Hematopoietic multipotent progenitor cell treated with erythropoietin and hydrocortisone succinate and interleukin-3 and kit ligand, for 17 days (in vitro differentiated cells): Measurements from ENCODE around the gene SPACA7.

ENCODE experiments used
- DNase-seq: peaks from one replicate; pipeline ENCODE4 v3.0.0-alpha.2; 2015; ENCODE audit warnings: low spot score

Gene SPACA7

GRCh38 chr13:112447761-112448603, 71.8 kb downstream of the SPACA7 start:
- DNase-seq, result no peak

DNA sequence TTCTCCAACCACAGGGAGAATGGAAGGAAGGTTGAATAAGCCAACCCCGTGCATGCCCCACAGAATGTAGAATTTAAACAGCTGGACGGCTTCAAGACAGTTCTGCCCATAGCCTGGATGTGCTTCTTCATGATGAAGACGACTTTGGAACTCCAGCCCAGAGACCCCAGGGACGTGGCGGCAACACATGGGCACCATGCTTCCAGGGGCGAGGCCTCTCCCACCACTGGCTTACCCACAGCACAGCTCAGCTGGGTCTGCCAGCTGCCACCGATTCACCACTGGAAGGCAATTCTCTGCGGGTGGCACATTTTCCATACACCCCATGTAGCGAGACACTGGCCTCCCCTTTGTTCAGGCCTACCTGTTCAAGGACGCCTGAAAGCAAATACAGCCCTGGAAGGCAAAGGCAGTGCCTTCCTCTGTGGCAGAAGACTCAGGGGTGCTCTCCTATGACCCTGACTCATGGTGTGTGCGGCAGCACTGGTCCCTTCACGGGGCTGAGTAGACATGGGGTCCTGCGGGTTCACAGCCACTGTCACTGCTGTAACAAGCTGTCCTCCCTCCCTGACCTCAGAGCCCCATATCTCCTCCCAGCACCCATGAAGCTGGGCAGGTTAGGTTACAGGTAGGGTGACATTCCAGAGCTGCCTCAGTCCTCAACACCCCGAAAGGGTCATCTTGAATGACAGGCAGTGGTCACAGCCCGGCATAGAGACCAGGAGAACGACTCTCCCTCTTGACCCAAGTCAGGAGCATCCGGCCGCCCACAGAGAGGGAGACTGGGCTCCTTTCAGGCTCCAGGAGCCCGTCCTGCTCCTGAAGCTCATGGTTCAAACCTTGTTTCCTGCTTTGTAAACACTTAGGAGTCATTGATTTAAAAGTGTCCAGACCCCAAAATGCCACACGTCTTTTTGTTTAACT, 72.7 kb downstream of the SPACA7 start:
- no peak for DNase-seq

- DNase-seq, result no peak
Measured at GRCh38 chr13:112449545-112449930, 73.4 kb downstream of the SPACA7 start.

DNA sequence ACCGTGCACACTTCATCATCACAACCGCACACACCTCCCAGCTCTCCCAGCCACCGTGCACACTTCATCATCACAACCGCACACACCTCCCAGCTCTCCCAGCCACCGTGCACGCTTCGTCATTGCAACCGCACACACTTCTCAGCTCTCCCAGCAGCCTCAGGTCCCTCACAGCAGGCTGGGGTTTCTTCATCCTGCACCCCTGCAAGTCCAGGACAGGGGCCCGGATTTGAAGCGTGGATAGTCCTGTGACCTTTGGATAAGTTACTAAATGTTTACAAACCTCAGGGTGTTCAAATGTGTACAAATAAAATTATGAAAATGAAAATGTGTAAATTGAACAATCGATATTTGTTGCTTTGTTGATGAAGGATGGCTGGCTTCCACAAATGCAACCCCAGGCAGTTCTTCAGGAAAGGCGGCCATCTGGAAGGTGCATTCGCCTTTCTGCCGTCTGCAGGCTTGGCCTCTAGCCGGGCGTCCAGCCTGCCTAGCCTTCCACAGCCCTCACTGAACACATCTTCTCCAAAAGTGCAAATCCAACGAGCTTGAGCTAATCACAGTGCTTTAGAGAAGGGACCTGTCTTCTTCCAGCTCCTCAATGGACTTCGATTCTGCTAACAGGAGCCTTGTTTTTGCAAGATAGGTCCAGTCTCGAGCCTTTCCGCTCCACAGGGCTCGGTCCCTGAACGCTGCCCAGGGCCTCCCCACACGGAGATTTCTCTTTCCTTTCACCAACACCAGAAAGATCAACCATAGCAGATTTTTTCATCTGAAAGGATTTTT, 74.2 kb downstream of the SPACA7 start:
- no peak for DNase-seq

DNA sequence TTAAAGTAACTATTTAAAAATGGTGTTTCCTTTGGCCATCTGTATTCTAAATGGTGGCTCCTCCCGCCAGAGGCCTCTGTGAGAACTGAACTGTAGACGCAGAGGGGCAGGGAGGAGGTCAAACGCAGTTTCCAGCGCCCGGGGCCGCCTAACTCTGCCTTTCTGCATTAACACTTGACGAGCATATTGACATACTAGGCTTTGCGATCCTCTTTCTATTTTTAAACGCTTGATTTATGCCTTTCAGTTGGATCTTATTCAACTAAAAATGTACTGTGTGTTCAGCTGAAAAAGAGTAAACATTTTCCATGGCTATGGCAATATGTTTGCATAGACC, 74.7 kb downstream of the SPACA7 start:
- no peak for DNase-seq

GRCh38 chr13:112451512-112452379, 75.6 kb downstream of the SPACA7 start:
- no peak for DNase-seq

GRCh38 chr13:112452380-112453206, 76.4 kb downstream of the SPACA7 start:
- DNase-seq, result no peak

DNA sequence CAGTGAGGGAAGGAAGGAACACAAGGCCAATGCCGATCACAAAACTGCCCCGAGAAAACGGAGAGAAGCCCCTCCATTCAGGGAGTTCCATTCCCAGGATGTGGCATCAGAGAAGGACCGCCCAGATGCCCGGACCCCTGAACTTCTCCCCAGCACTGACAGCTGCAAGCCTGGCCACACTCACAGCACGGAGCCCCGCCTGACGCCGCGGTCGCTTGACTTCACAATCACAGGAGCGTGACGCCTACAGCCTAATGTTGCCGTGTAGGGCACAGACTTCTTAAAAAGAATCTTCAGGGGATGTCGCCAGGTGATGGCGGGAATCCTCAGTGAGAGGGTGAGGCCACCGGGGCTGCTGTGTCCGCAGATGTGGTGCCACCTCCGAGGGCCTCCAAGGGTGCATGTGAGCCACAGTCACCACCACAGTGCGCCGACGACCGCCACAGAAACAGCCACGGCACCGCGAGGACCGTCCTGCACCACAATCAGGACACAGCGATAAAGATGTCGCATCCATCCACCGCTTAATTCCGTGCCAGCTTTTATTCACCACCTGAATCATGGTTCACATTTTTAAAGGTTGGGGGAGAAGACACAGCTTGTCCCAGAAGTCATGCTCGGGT, 77.2 kb downstream of the SPACA7 start:
- no peak for DNase-seq

DNA sequence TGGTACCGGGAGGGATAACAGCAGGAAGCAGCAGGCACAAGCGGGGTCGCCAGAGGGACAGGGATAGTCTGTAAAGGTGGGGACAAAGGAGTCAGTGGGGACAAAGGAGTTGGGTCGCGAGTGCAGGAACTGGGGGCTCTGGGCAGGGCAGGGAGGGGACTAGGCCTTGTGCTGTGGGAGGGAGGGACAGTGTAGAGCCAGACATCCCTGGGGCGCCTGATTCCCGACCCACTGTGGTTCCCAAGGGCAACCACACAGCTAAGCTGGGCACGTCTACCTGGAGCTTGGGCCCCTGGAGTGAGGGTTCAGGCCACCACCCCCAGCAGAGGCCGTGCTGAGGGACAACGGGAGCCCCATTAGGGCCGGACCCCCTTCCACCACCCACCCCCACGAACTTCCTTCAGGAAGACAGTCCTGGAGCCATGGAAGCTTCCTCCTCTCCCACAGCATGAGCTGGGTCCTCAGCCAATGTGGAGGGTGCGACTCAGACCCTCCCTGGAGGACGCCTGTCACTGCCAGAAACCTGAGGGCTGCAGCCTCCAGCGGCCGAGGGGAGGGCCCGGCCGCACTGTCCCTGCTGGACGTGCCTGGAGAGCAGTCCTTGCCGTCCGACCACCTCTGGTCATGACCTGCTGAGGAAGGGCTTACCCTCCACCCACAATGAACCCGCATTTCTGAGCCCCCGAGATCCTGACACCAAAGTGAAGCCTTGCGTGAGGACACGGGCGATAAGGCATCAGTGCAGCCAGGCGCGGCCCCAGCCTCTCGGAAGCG, 77.9 kb downstream of the SPACA7 start:
- DNase-seq, result no peak

DNA sequence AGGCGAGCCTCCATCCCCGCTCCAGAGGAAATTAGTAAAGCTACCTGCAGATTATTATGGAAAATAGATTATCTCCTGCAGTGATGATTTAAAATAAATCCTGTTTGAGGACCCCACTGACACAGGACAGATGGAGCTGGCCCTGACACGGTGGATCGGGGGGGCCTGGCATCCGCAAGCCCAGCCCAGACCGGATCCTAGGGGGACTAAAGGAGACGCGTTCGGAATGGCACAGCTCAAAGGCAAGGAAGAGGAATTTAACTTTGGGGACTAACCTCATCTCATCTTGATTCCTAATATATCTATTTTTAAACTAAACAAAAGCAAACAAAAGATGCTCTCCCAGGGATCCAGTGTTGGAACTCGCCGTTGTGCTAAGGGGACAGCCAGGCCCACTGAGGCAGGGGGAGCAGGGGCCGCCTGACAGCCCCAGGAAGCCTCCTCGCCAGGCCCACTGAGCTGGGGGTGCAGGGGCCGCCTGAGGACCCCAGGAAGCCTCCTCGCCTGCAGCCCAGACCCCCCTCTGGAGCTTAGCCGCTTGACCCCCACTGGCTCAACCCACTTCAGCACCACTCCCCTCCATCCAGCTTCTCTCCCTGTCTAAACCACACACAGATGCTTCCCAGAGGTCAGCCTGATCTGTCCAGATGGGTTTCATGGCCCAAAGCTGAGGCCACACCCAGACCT, 78.6 kb downstream of the SPACA7 start:
- no peak for DNase-seq

GRCh38 chr13:112455476-112456059, 79.4 kb downstream of the SPACA7 start:
- no peak for DNase-seq

DNA sequence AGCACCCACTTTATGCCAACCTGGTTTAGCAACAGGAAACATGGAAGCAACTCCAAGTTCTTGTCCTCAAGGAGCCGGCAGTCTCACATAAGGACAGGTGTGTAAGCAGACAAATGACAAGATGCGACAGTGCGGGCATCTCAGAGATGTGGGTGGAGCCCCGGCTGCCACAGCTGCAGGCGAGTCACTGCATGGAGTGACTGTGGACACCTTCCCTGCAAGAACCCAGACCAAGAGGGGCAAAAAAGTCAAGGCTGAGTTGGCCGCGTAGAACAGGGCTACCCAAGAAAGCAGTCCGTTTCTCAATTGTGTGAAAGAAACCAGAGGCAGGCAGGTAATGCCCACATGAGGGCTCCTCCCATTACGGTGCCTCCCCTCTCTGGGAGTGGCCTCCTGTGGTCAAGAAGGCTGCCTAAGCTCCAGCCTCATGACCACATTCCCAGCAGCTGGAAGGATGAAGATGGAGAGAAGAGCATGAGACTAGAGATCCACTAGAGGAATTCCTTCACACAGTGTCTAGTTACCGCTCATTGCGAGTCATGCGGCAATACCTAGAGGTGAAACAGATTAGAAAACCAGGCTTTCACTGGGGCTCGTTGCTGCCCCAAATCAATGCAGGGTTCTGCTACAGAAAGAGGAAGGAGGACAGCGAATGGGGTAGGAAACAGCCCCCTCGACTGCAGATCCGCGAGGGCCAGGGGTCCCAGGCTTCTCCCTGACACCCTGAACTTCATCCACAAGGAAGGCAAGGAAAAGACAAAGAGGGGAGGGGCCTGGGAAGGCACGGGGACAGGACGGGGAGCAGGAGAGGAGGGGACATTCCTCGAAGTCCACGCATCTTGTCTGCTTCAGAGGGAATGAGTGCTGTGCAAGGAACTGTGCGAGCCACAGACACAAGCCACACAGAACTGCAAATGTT, 80.2 kb downstream of the SPACA7 start:
- no peak for DNase-seq

DNA sequence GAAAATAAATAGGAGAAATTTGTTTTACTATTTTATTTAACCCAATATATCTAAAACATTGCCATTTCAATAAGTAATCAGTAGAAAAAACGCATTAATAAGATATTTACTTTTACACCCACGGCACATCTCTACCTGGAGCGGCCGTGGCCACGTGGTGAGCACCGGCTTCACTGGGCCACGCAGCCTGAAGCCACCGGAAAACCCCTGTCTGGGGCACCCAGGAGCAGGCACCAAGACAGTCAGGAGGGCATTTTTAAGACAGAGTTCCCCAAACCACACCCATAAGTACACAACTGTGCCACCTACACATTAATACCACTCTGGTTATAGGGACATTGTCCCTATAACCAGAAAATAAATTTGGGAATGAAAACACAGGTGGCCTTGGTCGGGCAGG, 80.9 kb downstream of the SPACA7 start:
- no peak for DNase-seq

- no peak for DNase-seq
Measured at GRCh38 chr13:112457485-112457884, 81.3 kb downstream of the SPACA7 start.

DNA sequence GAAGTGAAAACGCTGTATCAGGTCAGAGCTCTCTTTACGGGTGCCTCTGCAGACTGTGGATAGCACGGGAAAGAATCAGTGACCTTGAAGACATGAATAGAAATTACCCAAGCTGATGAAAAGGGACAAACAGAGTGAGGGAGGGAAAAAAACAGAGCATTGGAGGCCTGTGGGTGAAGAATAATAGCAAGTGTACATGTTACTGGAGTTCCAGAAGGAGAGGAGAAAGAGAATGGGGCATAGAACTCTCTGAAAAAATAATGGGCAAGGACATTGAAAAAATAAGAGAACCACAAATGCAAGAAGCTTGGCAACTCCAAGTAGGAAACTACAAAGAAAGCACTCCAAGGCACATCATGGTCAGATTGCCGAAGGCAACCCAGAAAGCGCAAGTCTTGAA, 86.3 kb downstream of the SPACA7 start:
- DNase-seq, result no peak

GRCh38 chr13:112464720-112465119, 88.6 kb downstream of the SPACA7 start:
- no peak for DNase-seq
